ENCODE results near the gene PSKH1.
"Not testable (repeated sequence)": the region's sequence is repeated elsewhere in the genome, so short reads cannot be mapped to it uniquely, and the experiment has no call there.

The PSKH1 gene

GRCh38 chr16:67966549-67967182 is 73.6 kb downstream of the PSKH1 start:
- DNase-seq (ENCODE audit: extremely low read depth, low read depth): peak; percentile 42
- peak overlapping the region; percentile 94 for H3K4me3 ChIP-seq (replicated peaks; ENCODE audit: low read depth, low read length)
- TF ChIP-seq CTCF (IDR thresholded peaks at IDR 0.05; ENCODE audit: low read depth, low read length, missing control alignments): no peak

- DNase-seq (ENCODE audit: extremely low read depth, low read depth): no peak
- TF ChIP-seq CTCF (IDR thresholded peaks at IDR 0.05; ENCODE audit: low read depth, low read length, missing control alignments): no peak
- peak overlapping the region; percentile 94 for H3K4me3 ChIP-seq (replicated peaks; ENCODE audit: low read depth, low read length)
Measured at GRCh38 chr16:67967183-67967957, 74.3 kb downstream of the PSKH1 start.

- H3K4me3 ChIP-seq (replicated peaks; ENCODE audit: low read depth, low read length): peak overlapping the region; percentile 94
- DNase-seq (ENCODE audit: extremely low read depth, low read depth): no peak
- TF ChIP-seq CTCF (IDR thresholded peaks at IDR 0.05; ENCODE audit: low read depth, low read length, missing control alignments): no peak
Measured at GRCh38 chr16:67967958-67968399, 74.9 kb downstream of the PSKH1 start.

GRCh38 chr16:67968400-67969253 is 75.6 kb downstream of the PSKH1 start, which contains the start of gene SLC12A4:
Gene SLC12A4, minus strand, starts transcription at chr16:67968637. Its CDS starts 84 bp downstream, at chr16:67968553.
- H3K4me3 ChIP-seq (replicated peaks; ENCODE audit: low read depth, low read length): peak within 1 kb of the TSS; percentile 94
- no peak for DNase-seq (ENCODE audit: extremely low read depth, low read depth)
- TF ChIP-seq CTCF (IDR thresholded peaks at IDR 0.05; ENCODE audit: low read depth, low read length, missing control alignments): no peak

- DNase-seq (ENCODE audit: extremely low read depth, low read depth): no peak
- peak overlapping the region; percentile 94 for H3K4me3 ChIP-seq (replicated peaks; ENCODE audit: low read depth, low read length)
- TF ChIP-seq CTCF (IDR thresholded peaks at IDR 0.05; ENCODE audit: low read depth, low read length, missing control alignments): no peak
Measured at GRCh38 chr16:67969254-67970039, 76.4 kb downstream of the PSKH1 start.

- DNase-seq (ENCODE audit: extremely low read depth, low read depth): no peak
- TF ChIP-seq CTCF (IDR thresholded peaks at IDR 0.05; ENCODE audit: low read depth, low read length, missing control alignments): no peak
- H3K4me3 ChIP-seq (replicated peaks; ENCODE audit: low read depth, low read length): no peak overlapping the region
Measured at GRCh38 chr16:67971111-67971510, 78.1 kb downstream of the PSKH1 start.

- DNase-seq (ENCODE audit: extremely low read depth, low read depth); H3K4me3 ChIP-seq (replicated peaks; ENCODE audit: low read depth, low read length): not testable (repeated sequence)
Measured at GRCh38 chr16:67972285-67972684, 79.2 kb downstream of the PSKH1 start.
